HCT116 (cell line): ENCODE measurements around the gene ERG. TPM values are rescaled to one million over a fixed set of nuclear protein-coding genes. Genes with fewer than 3 reads are reported as not detected.

Experiments
- ATAC-seq: fragments of 200-7000 bp; cut with Tn5 transposase; 2 replicates; pipeline ENCODE4 v1.9.1; 2020; ENCODE audit warnings: mild to moderate bottlenecking, moderate library complexity
- BruUV-seq: library from RNA; stranded (reverse); fragments of 400-500 nt; replicated peaks from 2 replicates; lab custom pipeline; 2021; lab: Mats Ljungman, UMichigan
- CTCF ChIA-PET: fragments of 300-600 bp; sonication (Branson Sonifier 250); formaldehyde crosslinking; loops from one replicate; lab custom pipeline; 2021; ENCODE audit warnings: antibody characterized with exemption; lab: Charles Lee
- POLR2A ChIA-PET: fragments of 300-600, 350-600 bp; sonication (Branson Sonifier 250); formaldehyde crosslinking; loops from one replicate; lab custom pipeline; 2021; ENCODE audit warnings: antibody characterized with exemption; lab: Charles Lee
- RAD21 ChIA-PET, 2 experiments: fragments of 300-600 bp; sonication (Branson Sonifier 250); formaldehyde crosslinking; loops; one replicate each; lab custom pipeline; 2023; ENCODE audit warnings: low total read pairs in 2 of 2; ENCODE audit not compliant: uncharacterized antibody in 2 of 2, unreplicated experiment in 2 of 2, low non-redundant PET in 1 of 2; lab: Charles Lee
- DNase-seq: peaks from one replicate; pipeline ENCODE4 v3.0.0-alpha.2; 2010; ENCODE audit warnings: low read depth, low spot score
- H2AFZ ChIP-seq: fragments of 200-600 bp; shearing (Covaris generic), sonication (generic); 2 replicates; pipeline ENCODE4 v1.6.1; 2017; ENCODE audit warnings: low read depth, mixed run types, mixed read lengths, antibody characterized with exemption, low read length; ENCODE audit not compliant: poor library complexity, severe bottlenecking
- H3K27ac ChIP-seq: 2 replicates; pipeline ENCODE4 v1.5.1; 2012; ENCODE audit warnings: low read depth, low read length
- H3K27me3 ChIP-seq: fragments of 200-600 bp; sonication (generic); 2 replicates; pipeline ENCODE4 v1.6.1; 2016; ENCODE audit warnings: mixed run types, low read length, mixed read lengths; ENCODE audit not compliant: insufficient read depth
- H3K36me3 ChIP-seq, 2 experiments: fragments of 200-500 bp in 1 of 2; fragments of 200-600 bp in 1 of 2; sonication (Bioruptor generic) in 1 of 2; sonication (generic) in 1 of 2; 2 replicates each; pipeline versions ENCODE4 v1.5.1 to v1.6.1; 2014 to 2016; ENCODE audit warnings: low read length in 2 of 2, inconsistent platforms in 1 of 2, mixed read lengths in 1 of 2, mixed run types in 1 of 2; ENCODE audit not compliant: insufficient read depth in 2 of 2, control insufficient read depth in 1 of 2
- H3K4me1 ChIP-seq, 2 experiments: fragments of 200-600 bp in 1 of 2; sonication (generic) in 1 of 2; 2 replicates each; pipeline versions ENCODE4 v1.5.1 to v1.6.1; 2012 to 2017; ENCODE audit warnings: low read length in 2 of 2, inconsistent platforms in 1 of 2, mild to moderate bottlenecking in 1 of 2, mixed read lengths in 1 of 2, mixed run types in 1 of 2, moderate library complexity in 1 of 2; ENCODE audit not compliant: insufficient read depth in 2 of 2, control insufficient read depth in 1 of 2
- H3K4me2 ChIP-seq: fragments of 200-600 bp; sonication (generic); 2 replicates; pipeline ENCODE4 v1.6.1; 2017; ENCODE audit warnings: mixed run types, low read length, mixed read lengths
- H3K4me3 ChIP-seq, 2 experiments: fragments of 200-600 bp in 1 of 2; sonication (generic) in 1 of 2; replicated peaks in 1 of 2; 2 replicates each; pipeline ENCODE4 v1.5.1; 2011 to 2016; ENCODE audit warnings: low read length in 2 of 2, control low read depth in 1 of 2, low read depth in 1 of 2, mild to moderate bottlenecking in 1 of 2, mixed read lengths in 1 of 2, mixed run types in 1 of 2
- H3K79me2 ChIP-seq: fragments of 200-600 bp; sonication (generic); 2 replicates; pipeline ENCODE4 v1.6.1; 2017; ENCODE audit warnings: mild to moderate bottlenecking, mixed run types, low read length, moderate library complexity, mixed read lengths; ENCODE audit not compliant: insufficient read depth
- H3K9ac ChIP-seq: fragments of 200-600 bp; sonication (generic); 2 replicates; pipeline ENCODE4 v1.6.1; 2016; ENCODE audit warnings: low read length, mixed read lengths
- H3K9me2 ChIP-seq: fragments of 200-600 bp; sonication (generic), shearing (Covaris generic); 2 replicates; pipeline ENCODE4 v1.6.1; 2017; ENCODE audit warnings: mixed run types, mild to moderate bottlenecking, moderate library complexity; ENCODE audit not compliant: insufficient read depth
- H3K9me3 ChIP-seq, 2 experiments: fragments of 200-500 bp in 1 of 2; fragments of 200-600 bp in 1 of 2; sonication (Bioruptor generic) in 1 of 2; sonication (generic) in 1 of 2; 2 replicates each; pipeline ENCODE4 v1.6.1; 2014 to 2017; ENCODE audit warnings: low read length in 2 of 2, mixed read lengths in 2 of 2, inconsistent platforms in 1 of 2, low read depth in 1 of 2, mild to moderate bottlenecking in 1 of 2, mixed run types in 1 of 2, moderate library complexity in 1 of 2; ENCODE audit not compliant: control insufficient read depth in 1 of 2, insufficient read depth in 1 of 2
- H4K20me1 ChIP-seq: fragments of 200-600 bp; sonication (generic), shearing (Covaris generic); 2 replicates; pipeline ENCODE4 v1.6.1; 2017; ENCODE audit warnings: mixed run types, mild to moderate bottlenecking, moderate library complexity; ENCODE audit not compliant: insufficient read depth
- CBX3 ChIP-seq: IDR thresholded peaks from 2 replicates; pipeline ENCODE4 v1.6.1; 2012; ENCODE audit warnings: low read depth
- CEBPB ChIP-seq: IDR thresholded peaks from 2 replicates; pipeline ENCODE4 v1.6.1; 2012; ENCODE audit warnings: low read depth
- EGR1 ChIP-seq: IDR thresholded peaks from 2 replicates; pipeline ENCODE4 v1.6.1; 2012; ENCODE audit warnings: low read depth
- ELF1 ChIP-seq: IDR thresholded peaks from 2 replicates; pipeline ENCODE4 v1.6.1; 2012; ENCODE audit warnings: low read depth, borderline replicate concordance
- EZH2 ChIP-seq: fragments of 200-600 bp; sonication (generic); IDR thresholded peaks from 2 replicates; pipeline ENCODE4 v1.6.1; 2017; ENCODE audit warnings: antibody characterized with exemption, mixed run types
- FOSL1 ChIP-seq: IDR thresholded peaks from 2 replicates; pipeline ENCODE4 v1.6.1; 2012; ENCODE audit warnings: low read depth
- JUND ChIP-seq: IDR thresholded peaks from 2 replicates; pipeline ENCODE4 v1.6.1; 2012
- POLR2A ChIP-seq: IDR thresholded peaks from 2 replicates; pipeline ENCODE4 v1.7.0; 2011; ENCODE audit warnings: borderline replicate concordance; ENCODE audit not compliant: insufficient read depth, insufficient read length; ENCODE audit errors: extremely low read depth
- RAD21 ChIP-seq: IDR thresholded peaks from 2 replicates; pipeline ENCODE4 v1.6.1; 2012; ENCODE audit warnings: low read depth, mild to moderate bottlenecking
- SIN3A ChIP-seq: IDR thresholded peaks from 2 replicates; pipeline ENCODE4 v1.6.1; 2012; ENCODE audit warnings: low read depth
- SP1 ChIP-seq: IDR thresholded peaks from 2 replicates; pipeline ENCODE4 v1.6.1; 2012; ENCODE audit warnings: low read depth
- SRF ChIP-seq: IDR thresholded peaks from 2 replicates; pipeline ENCODE4 v1.6.1; 2012; ENCODE audit warnings: low read depth
- TCF7L2 ChIP-seq: IDR thresholded peaks from 2 replicates; pipeline ENCODE4 v1.7.0; 2011; ENCODE audit warnings: borderline replicate concordance, inconsistent platforms; ENCODE audit not compliant: insufficient read depth, insufficient read length; ENCODE audit errors: extremely low read depth
- ZFX ChIP-seq: fragments of 450-650 bp; IDR thresholded peaks from 2 replicates; pipeline ENCODE4 v1.6.1; 2017
- ZNF274 ChIP-seq: fragments of 200-500 bp; sonication (Bioruptor generic); IDR thresholded peaks from 2 replicates; pipeline ENCODE4 v1.6.1; 2014; ENCODE audit warnings: mild to moderate bottlenecking, low read depth, low read length, inconsistent platforms
- intact Hi-C: fragments of 100-400 bp; cut with micrococcal nuclease; formaldehyde crosslinking; loops from 2 replicates; pipeline ENCODE4 v1.10.0; 2022
- total RNA-seq: library from RNA; stranded (reverse); gene quantifications from one replicate; pipeline ENCODE4 v1.2.1, GENCODE V29; 2021; ENCODE audit not compliant: unreplicated experiment
- TF ChIP-seq, protein P1 (sequence below): IDR thresholded peaks from 2 replicates; pipeline ENCODE4 v1.6.1; 2011; ENCODE audit warnings: mild to moderate bottlenecking, low read length, moderate library complexity; ENCODE audit not compliant: insufficient replicate concordance; ENCODE audit errors: extremely low read depth

The ERG gene
- total RNA-seq, 1 experiment from 2014 or later, result 0.17 TPM

DNA sequence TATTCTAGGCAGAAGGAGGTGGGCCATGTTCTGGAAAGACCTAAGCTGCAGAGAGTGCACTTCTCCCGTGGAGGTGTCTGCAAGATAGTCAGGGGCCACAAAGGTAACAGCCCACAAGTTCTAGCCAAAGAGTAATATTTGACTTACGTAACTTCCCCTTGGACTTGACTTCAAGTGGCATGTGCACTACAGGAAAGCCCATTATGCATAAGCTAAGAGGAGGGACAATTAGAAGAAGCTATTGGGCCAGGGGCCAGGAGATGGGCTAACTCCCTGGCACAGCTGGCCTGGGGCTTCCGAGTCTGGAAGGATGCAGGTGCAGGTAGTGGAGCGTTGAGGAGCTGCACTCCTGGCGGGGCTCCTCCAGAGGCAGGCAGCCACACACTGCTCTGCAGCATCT, 58.3 kb downstream of the ERG start:
- ATAC-seq (no peak), DNase-seq (no peak)
- no peaks in the 10 kb centered on the region for H3K27me3 ChIP-seq
- no peak overlapping the region for H3K27ac ChIP-seq
- no peaks in the 10 kb centered on the region for H3K9me3 ChIP-seq
- TF ChIP-seq TCF7L2 (no peak), CEBPB (no peak), EZH2 (no peak), SP1 (no peak), SRF (no peak), CBX3 (no peak), ZNF274 (no peak), SIN3A (no peak), FOSL1 (no peak), RAD21 (no peak), POLR2A (no peak), JUND (no peak), EGR1 (no peak), ZFX (no peak), ELF1 (no peak)
- TF ChIP-seq, protein P1, sequence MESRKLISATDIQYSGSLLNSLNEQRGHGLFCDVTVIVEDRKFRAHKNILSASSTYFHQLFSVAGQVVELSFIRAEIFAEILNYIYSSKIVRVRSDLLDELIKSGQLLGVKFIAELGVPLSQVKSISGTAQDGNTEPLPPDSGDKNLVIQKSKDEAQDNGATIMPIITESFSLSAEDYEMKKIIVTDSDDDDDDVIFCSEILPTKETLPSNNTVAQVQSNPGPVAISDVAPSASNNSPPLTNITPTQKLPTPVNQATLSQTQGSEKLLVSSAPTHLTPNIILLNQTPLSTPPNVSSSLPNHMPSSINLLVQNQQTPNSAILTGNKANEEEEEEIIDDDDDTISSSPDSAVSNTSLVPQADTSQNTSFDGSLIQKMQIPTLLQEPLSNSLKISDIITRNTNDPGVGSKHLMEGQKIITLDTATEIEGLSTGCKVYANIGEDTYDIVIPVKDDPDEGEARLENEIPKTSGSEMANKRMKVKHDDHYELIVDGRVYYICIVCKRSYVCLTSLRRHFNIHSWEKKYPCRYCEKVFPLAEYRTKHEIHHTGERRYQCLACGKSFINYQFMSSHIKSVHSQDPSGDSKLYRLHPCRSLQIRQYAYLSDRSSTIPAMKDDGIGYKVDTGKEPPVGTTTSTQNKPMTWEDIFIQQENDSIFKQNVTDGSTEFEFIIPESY, result no peak
- no TSS peak for BruUV-seq
- H3K4me2 ChIP-seq, result no peak overlapping the region
- no peak overlapping the region for H2AFZ ChIP-seq
- no peaks in the 10 kb centered on the region for H3K4me1 ChIP-seq
- H3K79me2 ChIP-seq, result no peaks in the 10 kb centered on the region
- ChIA-PET POLR2A (no interaction called here), RAD21 (no interaction called here), CTCF (no interaction called here)
- no peaks in the 10 kb centered on the region for H3K9me2 ChIP-seq
- intact Hi-C loops, result no loop called here
- no peak overlapping the region for H3K4me3 ChIP-seq
- H3K9ac ChIP-seq, result no peak overlapping the region
- H3K36me3 ChIP-seq, result no peaks in the 10 kb centered on the region
- H4K20me1 ChIP-seq, result no peaks in the 10 kb centered on the region
